GM19455 (cell line): ENCODE results near the gene CEP112.

Experiments
- ATAC-seq: cut with Tn5 transposase; IDR thresholded peaks from one replicate; pipeline ENCODE4 v1.9.1; 2021; ENCODE audit not compliant: unreplicated experiment

The CEP112 gene

GRCh38 chr17:65994679-65995078, 197.3 kb downstream of the CEP112 start:
- ATAC-seq: no peak

GRCh38 chr17:65994114-65994513, 197.8 kb downstream of the CEP112 start:
- ATAC-seq: no peak

- no peak for ATAC-seq
These were observed 201.3 kb downstream of the CEP112 start for GRCh38 chr17:65990593-65990992.

- ATAC-seq: no peak
These were observed 203.5 kb downstream of the CEP112 start for GRCh38 chr17:65988451-65988850.

- no peak for ATAC-seq
These were observed 203.9 kb downstream of the CEP112 start for GRCh38 chr17:65987988-65988387.

- no peak for ATAC-seq
These were observed 206.4 kb downstream of the CEP112 start for GRCh38 chr17:65985571-65985970.

- no peak for ATAC-seq
These were observed 207.6 kb downstream of the CEP112 start for GRCh38 chr17:65984299-65984698.

- no peak for ATAC-seq
These were observed 213.1 kb downstream of the CEP112 start for GRCh38 chr17:65978871-65979270.

GRCh38 chr17:65977041-65977440, 214.9 kb downstream of the CEP112 start:
- no peak for ATAC-seq

- no peak for ATAC-seq
These were observed 216.1 kb downstream of the CEP112 start for GRCh38 chr17:65975878-65976277.

- ATAC-seq: no peak
These were observed 218.7 kb downstream of the CEP112 start for GRCh38 chr17:65973237-65973636.

- no peak for ATAC-seq
These were observed 224.6 kb downstream of the CEP112 start for GRCh38 chr17:65967372-65967771.

GRCh38 chr17:65966072-65966695, 225.7 kb downstream of the CEP112 start:
- ATAC-seq: no peak

- no peak for ATAC-seq
These were observed 228.8 kb downstream of the CEP112 start for GRCh38 chr17:65963179-65963578.

- ATAC-seq: no peak
These were observed 232.3 kb downstream of the CEP112 start for GRCh38 chr17:65959630-65960029.

GRCh38 chr17:65956814-65957213, 235.1 kb downstream of the CEP112 start:
- no peak for ATAC-seq

- ATAC-seq: no peak
These were observed 237.8 kb downstream of the CEP112 start for GRCh38 chr17:65954148-65954449.

GRCh38 chr17:65953316-65954147, 238.4 kb downstream of the CEP112 start:
- no peak for ATAC-seq

- ATAC-seq: no peak
These were observed 239.3 kb downstream of the CEP112 start for GRCh38 chr17:65952586-65952985.

- ATAC-seq: no peak
These were observed 239.9 kb downstream of the CEP112 start for GRCh38 chr17:65952015-65952414.

- ATAC-seq: no peak
These were observed 244.1 kb downstream of the CEP112 start for GRCh38 chr17:65947831-65948230.

GRCh38 chr17:65942592-65942991, 249.3 kb downstream of the CEP112 start:
- ATAC-seq: no peak
